HG03521 (cell line): ENCODE measurements around the gene GATAD1.
A peak's percentile ranks its signal among the peaks of the same experiment; 100 is the strongest.
"Not testable (repeated sequence)": the region's sequence is repeated elsewhere in the genome, so short reads cannot be mapped to it uniquely, and the experiment has no call there.

ENCODE experiments used
- ATAC-seq: cut with Tn5 transposase; IDR thresholded peaks from one replicate; pipeline ENCODE4 v1.9.1; 2021; ENCODE audit warnings: mild to moderate bottlenecking, moderate library complexity; ENCODE audit not compliant: unreplicated experiment

GATAD1 gene

DNA sequence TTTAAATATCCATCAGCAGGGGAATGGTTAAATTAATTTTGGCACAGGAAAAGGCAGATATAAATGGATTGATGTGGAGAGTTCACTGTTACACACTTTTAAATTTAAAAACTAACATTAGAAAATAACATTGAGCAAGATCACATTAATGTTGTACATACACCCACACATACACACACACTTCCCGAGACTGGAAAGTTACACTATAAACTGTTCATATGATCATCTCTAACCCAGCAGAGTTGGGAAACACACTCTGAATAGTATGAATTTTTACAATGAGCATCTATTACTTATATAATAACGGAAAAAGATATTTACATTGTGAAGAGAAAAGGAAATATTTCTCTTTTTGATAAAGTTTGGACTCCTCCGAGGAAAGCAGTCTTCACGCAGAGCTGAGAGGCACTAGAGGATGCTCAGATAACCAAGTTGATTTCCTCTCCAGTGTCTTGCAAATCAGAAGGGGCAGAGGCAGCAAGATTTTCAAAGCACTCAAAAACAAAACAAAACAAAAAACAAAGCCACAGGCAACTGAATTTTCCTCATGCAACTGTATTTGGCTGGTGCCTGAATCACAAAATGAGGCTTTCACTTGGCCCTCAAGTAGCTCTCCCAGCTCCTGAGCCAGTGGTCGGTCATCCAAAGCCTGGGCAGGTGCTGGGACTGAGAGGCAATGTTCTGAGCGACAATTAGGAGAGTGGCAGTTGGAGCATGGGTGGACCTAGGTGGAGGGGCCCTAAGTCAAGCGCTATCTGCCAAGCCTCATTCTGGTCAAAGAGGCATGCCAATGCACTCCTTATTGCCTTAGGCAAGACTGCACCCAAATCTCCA, 10.5 kb upstream of the GATAD1 start:
- ATAC-seq: no peak

- ATAC-seq: no peak
Observed at GRCh38 chr7:92437956-92438491, 9.3 kb upstream of the GATAD1 start.

- not testable (repeated sequence) for ATAC-seq
Observed at GRCh38 chr7:92442720-92443119, 4.6 kb upstream of the GATAD1 start.

DNA sequence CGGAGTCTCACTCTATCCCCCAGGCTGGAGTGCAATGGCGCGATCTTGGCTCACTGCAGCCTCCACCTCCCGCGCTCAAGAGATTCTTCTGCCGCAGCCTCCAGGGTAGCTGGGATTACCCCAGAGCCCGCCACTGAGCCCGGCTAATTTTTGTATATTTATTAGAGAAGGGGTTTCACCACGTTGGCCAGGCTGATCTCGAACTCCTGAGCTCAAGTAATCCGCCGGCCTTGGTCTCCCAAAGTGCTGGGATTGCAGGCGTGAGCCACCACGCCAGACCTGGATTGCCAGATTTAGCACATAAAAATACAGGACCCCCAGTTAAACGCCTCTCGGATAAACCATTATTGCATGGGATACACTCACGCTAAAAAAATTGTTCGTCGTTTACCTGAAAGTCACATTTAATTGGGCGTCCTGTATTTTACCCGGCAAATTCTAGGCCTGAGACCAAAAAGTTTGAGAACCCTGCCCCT, 375 bp upstream of the GATAD1 start:
- no peak for ATAC-seq

DNA sequence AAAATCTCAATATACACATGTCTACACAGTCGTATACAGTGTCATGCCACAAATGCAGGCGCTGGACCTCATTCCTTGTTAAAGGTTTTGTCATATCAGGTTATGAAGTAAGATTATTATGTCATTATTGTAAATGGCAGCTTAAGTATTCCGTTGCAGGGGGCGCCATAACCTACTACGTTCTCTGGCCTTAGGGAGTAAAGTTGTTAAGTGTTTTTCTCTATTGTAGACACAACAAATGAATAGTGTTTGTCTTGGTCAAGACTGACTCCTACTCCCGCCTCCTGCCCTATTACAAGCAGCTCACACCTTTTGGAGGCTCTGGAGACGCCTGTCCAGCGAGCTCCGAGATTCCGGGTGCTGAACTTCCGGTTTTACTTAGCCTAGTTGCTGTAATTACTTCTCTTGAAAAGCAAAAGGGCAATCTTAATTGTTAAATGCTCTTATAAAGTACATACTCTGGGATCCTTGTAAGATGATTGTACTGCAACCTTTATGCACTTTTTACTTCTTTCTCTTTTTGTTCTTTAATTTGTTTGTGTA, 994 bp downstream of the GATAD1 start:
- ATAC-seq: peak; percentile 31

GRCh38 chr7:92451645-92452044, 4.4 kb downstream of the GATAD1 start:
- no peak for ATAC-seq

- no peak for ATAC-seq
Observed at GRCh38 chr7:92456236-92456635, 9.0 kb downstream of the GATAD1 start.

GRCh38 chr7:92460109-92460508, 12.8 kb downstream of the GATAD1 start:
- ATAC-seq: no peak

GRCh38 chr7:92460510-92460909, 13.2 kb downstream of the GATAD1 start:
- ATAC-seq: no peak

GRCh38 chr7:92461027-92462003, 14.0 kb downstream of the GATAD1 start:
- peak; percentile 66 for ATAC-seq

DNA sequence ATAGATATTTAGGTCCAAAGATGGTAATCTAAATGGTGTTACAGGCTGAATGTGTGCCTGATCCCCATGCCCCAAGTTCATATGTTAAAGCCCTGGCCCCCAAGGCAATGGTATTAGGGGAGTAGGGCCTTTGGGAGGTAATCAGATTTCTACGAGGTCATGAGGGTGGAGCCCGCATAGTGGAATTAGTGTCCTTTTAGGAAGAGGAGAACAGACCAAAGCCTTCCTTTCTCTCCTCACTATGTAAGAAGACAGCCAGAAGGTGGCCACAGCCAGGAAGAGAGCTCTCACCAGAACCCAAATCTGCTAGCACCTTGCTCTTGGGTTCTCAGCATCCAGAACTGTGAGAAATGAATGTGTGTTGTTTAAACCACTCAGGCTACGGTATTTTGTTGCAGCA, 15.3 kb downstream of the GATAD1 start:
- no peak for ATAC-seq

DNA sequence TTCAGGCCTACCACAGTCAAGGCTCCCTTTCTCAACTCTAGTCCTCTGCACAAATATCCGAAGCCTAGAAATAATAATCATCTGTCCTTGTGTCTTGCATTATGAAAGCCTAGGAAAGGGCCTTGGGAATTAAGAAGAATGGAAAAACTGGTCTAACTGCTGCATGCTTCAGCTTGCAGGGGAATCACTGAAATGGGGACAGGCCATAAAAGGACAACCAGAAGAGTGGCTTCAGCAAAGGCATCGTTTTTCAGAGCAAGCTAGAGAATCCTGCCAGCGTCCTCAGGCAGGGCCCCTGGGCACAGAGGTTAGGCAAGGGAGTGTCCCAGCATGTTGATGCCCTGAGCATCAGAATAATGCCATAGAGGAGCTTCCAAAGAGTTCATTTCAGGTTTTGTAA, 17.2 kb downstream of the GATAD1 start:
- no peak for ATAC-seq

GRCh38 chr7:92466682-92467081, 19.4 kb downstream of the GATAD1 start:
- no peak for ATAC-seq

- not testable (repeated sequence) for ATAC-seq
Observed at GRCh38 chr7:92468589-92468988, 21.3 kb downstream of the GATAD1 start.

- not testable (repeated sequence) for ATAC-seq
Observed at GRCh38 chr7:92473989-92474388, 26.7 kb downstream of the GATAD1 start.

DNA sequence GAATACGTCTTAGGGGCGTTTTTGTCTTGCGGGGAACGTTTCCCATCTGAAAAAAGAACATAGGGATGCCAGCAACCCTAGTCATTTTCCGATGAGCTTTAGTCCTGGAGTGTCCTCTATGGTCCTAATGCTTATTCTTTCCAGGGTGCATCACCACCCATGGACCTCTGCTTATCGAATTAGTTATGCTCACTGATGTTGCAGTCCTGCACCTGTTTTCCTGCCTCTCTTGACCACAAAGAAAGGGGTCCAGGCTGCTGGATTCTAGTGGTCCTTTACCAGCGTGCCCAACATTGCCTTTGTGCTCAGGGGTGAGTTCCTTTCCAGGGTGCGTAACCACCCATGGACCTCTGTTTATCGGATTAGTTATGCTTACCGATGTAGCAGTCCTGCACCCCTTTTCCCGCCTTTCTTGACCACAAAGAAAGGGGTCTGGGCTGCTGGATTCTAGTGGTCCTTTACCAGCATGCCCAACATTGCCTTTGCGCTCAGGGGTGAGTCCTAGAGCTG, 28.0 kb downstream of the GATAD1 start:
- not testable (repeated sequence) for ATAC-seq

GRCh38 chr7:92475851-92476590, 28.7 kb downstream of the GATAD1 start:
- not testable (repeated sequence) for ATAC-seq

DNA sequence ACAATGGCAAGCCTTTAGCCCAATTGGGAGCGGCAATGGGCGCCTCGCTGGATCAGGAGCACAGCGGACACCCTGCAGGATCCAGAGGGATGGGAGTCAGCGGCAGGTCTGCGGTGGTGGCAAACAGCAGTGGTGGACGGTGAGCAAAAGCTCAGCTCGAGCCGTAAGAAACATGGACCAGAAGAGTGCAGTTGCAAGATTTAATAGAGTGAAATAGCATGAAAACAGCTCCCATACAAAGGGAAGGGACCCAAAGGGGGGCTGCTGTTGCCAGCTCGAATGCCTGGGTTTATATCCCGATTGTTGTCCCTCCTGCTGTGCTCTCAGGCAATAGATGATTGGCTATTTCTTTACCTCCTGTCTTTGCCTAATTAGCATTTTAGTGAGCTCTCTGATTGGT, 30.4 kb downstream of the GATAD1 start, which contains the start of gene ERVW-1:
Gene ERVW-1, minus strand, starts transcription at position 266 of the 400 bp plus-strand sequence. CDS start 7,565 bp downstream, outside the sequence.
- not testable (repeated sequence) for ATAC-seq

GRCh38 chr7:92478095-92478494, 30.8 kb downstream of the GATAD1 start:
- no peak for ATAC-seq

DNA sequence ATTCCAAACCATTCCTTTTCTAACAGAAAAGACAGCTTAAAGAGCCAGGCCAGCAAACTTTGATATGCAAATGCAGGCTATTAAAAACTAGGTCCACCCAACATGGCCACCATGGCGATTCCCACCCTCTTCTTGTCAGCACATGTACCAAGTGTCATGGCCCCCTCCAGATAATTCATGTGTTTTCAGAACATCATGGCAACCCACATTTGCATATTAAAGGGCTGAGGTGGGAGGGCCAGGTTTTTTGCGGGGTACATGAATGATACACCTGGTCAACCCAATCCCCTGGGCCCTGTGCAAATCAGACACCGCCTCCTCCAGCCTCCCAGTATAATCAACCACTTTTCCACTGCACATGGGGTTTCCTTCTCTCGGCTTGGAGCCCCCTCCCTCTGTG, 31.4 kb downstream of the GATAD1 start:
- no peak for ATAC-seq
